DOHH2 (cell line): ENCODE data around the gene PTER.

ENCODE experiments used
- H3F3A ChIP-seq: fragments of 200-600 bp; sonication (generic), shearing (Covaris generic); 2 replicates; pipeline ENCODE4 v1.6.0; 2016; ENCODE audit warnings: antibody characterized with exemption, mild to moderate bottlenecking; ENCODE audit not compliant: control insufficient read depth, insufficient read depth
- H3K27ac ChIP-seq: fragments of 200-600 bp; sonication (generic); 2 replicates; pipeline ENCODE4 v1.5.1; 2014; ENCODE audit warnings: low read depth, mild to moderate bottlenecking, low read length, moderate library complexity
- H3K27me3 ChIP-seq: fragments of 200-600 bp; sonication (generic); 2 replicates; pipeline ENCODE4 v1.6.1; 2014; ENCODE audit warnings: mild to moderate bottlenecking, low read length, mixed read lengths; ENCODE audit not compliant: control insufficient read depth
- H3K36me3 ChIP-seq: fragments of 200-600 bp; sonication (generic); 2 replicates; pipeline ENCODE4 v1.6.1; 2014; ENCODE audit warnings: mild to moderate bottlenecking, low read length, moderate library complexity, mixed read lengths; ENCODE audit not compliant: control insufficient read depth
- H3K4me1 ChIP-seq: fragments of 200-600 bp; sonication (generic); 2 replicates; pipeline ENCODE4 v1.6.1; 2014; ENCODE audit warnings: mild to moderate bottlenecking, low read length, mixed read lengths; ENCODE audit not compliant: control insufficient read depth
- H3K4me2 ChIP-seq: fragments of 200-600 bp; sonication (generic); 2 replicates; pipeline ENCODE4 v1.6.0; 2014; ENCODE audit warnings: mild to moderate bottlenecking, low read length, moderate library complexity
- H3K4me3 ChIP-seq: fragments of 200-600 bp; sonication (generic); 2 replicates; pipeline ENCODE4 v1.5.1; 2014; ENCODE audit warnings: mild to moderate bottlenecking, low read length, mixed read lengths
- H3K79me2 ChIP-seq: fragments of 200-600 bp; sonication (generic); 2 replicates; pipeline ENCODE4 v1.6.1; 2014; ENCODE audit warnings: mild to moderate bottlenecking, low read length, mixed read lengths; ENCODE audit not compliant: control insufficient read depth
- H3K9me2 ChIP-seq: fragments of 200-600 bp; sonication (generic); replicated peaks from 2 replicates; pipeline ENCODE4 v1.6.1; 2014; ENCODE audit warnings: mild to moderate bottlenecking, low read length, mixed read lengths; ENCODE audit not compliant: control insufficient read depth
- H3K9me3 ChIP-seq: fragments of 200-600 bp; sonication (generic); 2 replicates; pipeline ENCODE4 v1.6.1; 2014; ENCODE audit warnings: antibody characterized with exemption, low read length, mixed read lengths; ENCODE audit not compliant: control insufficient read depth, insufficient read depth
- H4K20me1 ChIP-seq: fragments of 200-600 bp; sonication (generic); 2 replicates; pipeline ENCODE4 v1.6.0; 2014; ENCODE audit warnings: low read depth, mild to moderate bottlenecking, antibody characterized with exemption, low read length, moderate library complexity; ENCODE audit not compliant: control insufficient read depth, insufficient read depth
- EZH2phosphoT487 ChIP-seq: fragments of 200-600 bp; sonication (generic); IDR thresholded peaks from 2 replicates; pipeline ENCODE4 v1.6.1; 2017; ENCODE audit warnings: borderline replicate concordance, mild to moderate bottlenecking, antibody characterized with exemption, low read length, moderate library complexity, mixed read lengths
- TF ChIP-seq, protein P1 (sequence below): fragments of 200-600 bp; sonication (generic); IDR thresholded peaks from one replicate; pipeline ENCODE4 v1.5.1; 2014; ENCODE audit warnings: antibody characterized with exemption, mild to moderate bottlenecking, low read depth, low read length; ENCODE audit not compliant: poor library complexity, severe bottlenecking

The PTER gene

DNA sequence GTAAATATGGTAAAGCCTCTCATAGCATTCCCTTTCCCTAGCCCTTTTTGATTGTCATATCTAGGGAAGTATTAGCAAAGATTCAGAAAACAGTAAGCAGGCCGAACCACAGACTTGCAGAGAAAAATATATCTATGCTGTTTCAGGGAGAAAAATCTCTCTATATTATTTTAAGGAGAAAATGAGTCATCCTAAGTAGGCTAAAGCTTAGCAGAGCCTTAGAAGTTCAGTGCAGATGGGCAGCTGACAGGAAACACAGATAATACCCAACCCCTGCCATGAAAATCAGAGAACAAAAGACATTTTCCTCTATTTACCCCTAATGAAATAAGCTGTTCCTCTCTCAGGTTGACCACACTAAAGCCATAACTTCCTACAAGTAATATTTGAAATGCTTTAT, 68.4 kb downstream of the PTER start:
- Histone ChIP-seq H3K27ac (no peak overlapping the region), H3K36me3 (peaks cover 5% of the 10 kb centered on the region), H3K79me2 (no peaks in the 10 kb centered on the region), H3K4me1 (no peaks in the 10 kb centered on the region), H3F3A (no peaks in the 10 kb centered on the region), H3K9me2 (no peaks in the 10 kb centered on the region), H3K4me3 (no peak overlapping the region), H3K4me2 (no peak overlapping the region), H3K27me3 (no peaks in the 10 kb centered on the region), H3K9me3 (no peaks in the 10 kb centered on the region), H4K20me1 (no peaks in the 10 kb centered on the region)
- TF ChIP-seq, protein P1, sequence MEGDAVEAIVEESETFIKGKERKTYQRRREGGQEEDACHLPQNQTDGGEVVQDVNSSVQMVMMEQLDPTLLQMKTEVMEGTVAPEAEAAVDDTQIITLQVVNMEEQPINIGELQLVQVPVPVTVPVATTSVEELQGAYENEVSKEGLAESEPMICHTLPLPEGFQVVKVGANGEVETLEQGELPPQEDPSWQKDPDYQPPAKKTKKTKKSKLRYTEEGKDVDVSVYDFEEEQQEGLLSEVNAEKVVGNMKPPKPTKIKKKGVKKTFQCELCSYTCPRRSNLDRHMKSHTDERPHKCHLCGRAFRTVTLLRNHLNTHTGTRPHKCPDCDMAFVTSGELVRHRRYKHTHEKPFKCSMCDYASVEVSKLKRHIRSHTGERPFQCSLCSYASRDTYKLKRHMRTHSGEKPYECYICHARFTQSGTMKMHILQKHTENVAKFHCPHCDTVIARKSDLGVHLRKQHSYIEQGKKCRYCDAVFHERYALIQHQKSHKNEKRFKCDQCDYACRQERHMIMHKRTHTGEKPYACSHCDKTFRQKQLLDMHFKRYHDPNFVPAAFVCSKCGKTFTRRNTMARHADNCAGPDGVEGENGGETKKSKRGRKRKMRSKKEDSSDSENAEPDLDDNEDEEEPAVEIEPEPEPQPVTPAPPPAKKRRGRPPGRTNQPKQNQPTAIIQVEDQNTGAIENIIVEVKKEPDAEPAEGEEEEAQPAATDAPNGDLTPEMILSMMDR = no peak
- no peak for TF ChIP-seq EZH2phosphoT487

DNA sequence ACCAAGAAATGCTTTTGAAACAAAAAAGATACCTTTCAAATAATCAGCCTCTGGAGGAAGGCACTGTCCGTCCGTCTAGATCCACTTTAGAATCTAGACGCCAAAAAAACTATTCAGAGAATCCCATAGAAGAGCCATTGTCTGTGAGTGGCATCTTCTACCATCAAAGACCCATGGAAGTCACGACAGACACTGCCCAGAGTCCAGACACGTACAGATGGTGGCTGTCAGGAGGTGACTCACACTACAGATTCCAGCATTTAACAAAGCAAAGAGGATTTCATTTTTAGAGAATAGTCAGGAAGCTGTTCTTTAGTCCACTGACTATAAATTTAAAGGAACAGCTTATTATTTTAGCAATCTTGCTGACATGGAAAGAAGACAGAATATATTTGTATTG, 73.2 kb downstream of the PTER start:
- Histone ChIP-seq H4K20me1 (no peaks in the 10 kb centered on the region), H3K36me3 (no peaks in the 10 kb centered on the region; the same call in 1 of the 2 replicates), H3F3A (no peaks in the 10 kb centered on the region), H3K9me2 (no peaks in the 10 kb centered on the region), H3K79me2 (no peaks in the 10 kb centered on the region), H3K4me3 (no peak overlapping the region), H3K4me2 (no peak overlapping the region), H3K27me3 (no peaks in the 10 kb centered on the region), H3K9me3 (no peaks in the 10 kb centered on the region), H3K27ac (no peak overlapping the region), H3K4me1 (no peaks in the 10 kb centered on the region)
- TF ChIP-seq EZH2phosphoT487 = no peak
- TF ChIP-seq, protein P1 = no peak

DNA sequence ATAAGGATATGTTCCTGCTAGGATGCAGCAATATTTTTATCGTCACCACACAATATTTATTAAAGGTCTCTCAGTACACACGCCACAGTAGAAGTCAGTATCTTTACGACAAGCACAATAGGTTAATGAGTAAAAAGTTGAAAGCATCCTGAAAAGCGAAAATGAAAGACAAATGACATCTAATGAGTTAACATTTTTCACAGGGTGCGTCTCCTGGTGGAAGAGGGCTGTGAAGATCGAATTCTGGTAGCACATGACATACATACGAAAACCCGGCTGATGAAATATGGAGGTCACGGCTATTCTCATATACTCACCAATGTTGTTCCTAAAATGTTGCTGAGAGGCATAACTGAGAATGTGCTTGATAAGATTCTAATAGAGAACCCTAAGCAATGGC, 74.0 kb downstream of the PTER start:
- no peak overlapping the region for H3K4me2 ChIP-seq
- no peaks in the 10 kb centered on the region for H3F3A ChIP-seq
- H3K9me2 ChIP-seq = no peaks in the 10 kb centered on the region
- no peaks in the 10 kb centered on the region for H3K79me2 ChIP-seq
- no peaks in the 10 kb centered on the region for H3K9me3 ChIP-seq
- TF ChIP-seq, protein P1 = no peak
- TF ChIP-seq EZH2phosphoT487 = no peak
- no peak overlapping the region for H3K27ac ChIP-seq
- no peak overlapping the region for H3K4me3 ChIP-seq
- H3K4me1 ChIP-seq = no peaks in the 10 kb centered on the region
- no peaks in the 10 kb centered on the region for H4K20me1 ChIP-seq
- H3K27me3 ChIP-seq = no peaks in the 10 kb centered on the region
- no peaks in the 10 kb centered on the region; the same call in 1 of the 2 replicates for H3K36me3 ChIP-seq

DNA sequence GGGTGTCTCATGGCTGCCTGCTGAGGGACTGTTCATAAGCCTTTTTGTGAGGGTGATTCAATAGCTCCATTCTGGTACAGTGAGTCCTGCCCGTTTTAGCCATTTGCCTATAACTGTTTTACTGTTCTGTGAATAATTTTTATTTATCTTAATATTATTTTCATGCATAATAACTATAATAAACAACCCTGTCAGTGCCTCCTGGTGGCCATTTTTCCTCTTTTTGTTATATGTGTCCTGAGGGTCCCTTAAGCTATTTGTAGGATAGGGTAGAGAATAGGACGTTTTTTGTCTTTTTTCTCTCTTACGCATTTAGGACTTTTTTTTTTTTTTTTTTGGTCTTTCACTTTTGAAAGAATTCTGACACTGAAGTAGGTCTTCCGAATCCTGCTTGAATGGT, 82.0 kb downstream of the PTER start:
- no peak for TF ChIP-seq EZH2phosphoT487
- TF ChIP-seq, protein P1 = no peak
- Histone ChIP-seq H3F3A (no peaks in the 10 kb centered on the region), H3K4me1 (no peaks in the 10 kb centered on the region), H3K27me3 (peaks cover 23% of the 10 kb centered on the region), H3K4me3 (no peak overlapping the region), H3K9me2 (no peaks in the 10 kb centered on the region), H4K20me1 (no peaks in the 10 kb centered on the region), H3K4me2 (no peak overlapping the region), H3K79me2 (no peaks in the 10 kb centered on the region), H3K27ac (no peak overlapping the region), H3K9me3 (no peaks in the 10 kb centered on the region), H3K36me3 (no peaks in the 10 kb centered on the region)
